HG03432 (cell line): Measurements from ENCODE around the gene SLC25A30.
"Not testable (repeated sequence)": the region's sequence is repeated elsewhere in the genome, so short reads cannot be mapped to it uniquely, and the experiment has no call there.

Experiments used
- ATAC-seq: cut with Tn5 transposase; IDR thresholded peaks from one replicate; pipeline ENCODE4 v1.9.1; 2021; ENCODE audit warnings: mild to moderate bottlenecking, moderate library complexity; ENCODE audit not compliant: unreplicated experiment

SLC25A30 gene

GRCh38 chr13:45370922-45371406, 47.2 kb downstream of the SLC25A30 start:
- ATAC-seq = no peak

GRCh38 chr13:45369116-45369515, 49.1 kb downstream of the SLC25A30 start:
- ATAC-seq = no peak

GRCh38 chr13:45368571-45368970, 49.6 kb downstream of the SLC25A30 start:
- no peak for ATAC-seq

- ATAC-seq = no peak
Measured at GRCh38 chr13:45368005-45368404, 50.2 kb downstream of the SLC25A30 start.

- ATAC-seq = peak; percentile 97
Measured at GRCh38 chr13:45367358-45367757, 50.8 kb downstream of the SLC25A30 start.

- ATAC-seq = no peak
Measured at GRCh38 chr13:45365558-45365885, 52.7 kb downstream of the SLC25A30 start.

GRCh38 chr13:45364876-45365557, 53.2 kb downstream of the SLC25A30 start:
- no peak for ATAC-seq

- no peak for ATAC-seq
Measured at GRCh38 chr13:45362939-45363338, 55.2 kb downstream of the SLC25A30 start.

GRCh38 chr13:45361596-45362206, 56.5 kb downstream of the SLC25A30 start:
- ATAC-seq = no peak

GRCh38 chr13:45356966-45357672, 61.1 kb downstream of the SLC25A30 start:
- ATAC-seq = no peak

- no peak for ATAC-seq
Measured at GRCh38 chr13:45353895-45354294, 64.3 kb downstream of the SLC25A30 start.

GRCh38 chr13:45352031-45352430, 66.1 kb downstream of the SLC25A30 start:
- no peak for ATAC-seq

- no peak for ATAC-seq
Measured at GRCh38 chr13:45350152-45350551, 68.0 kb downstream of the SLC25A30 start.

GRCh38 chr13:45349438-45349837, 68.7 kb downstream of the SLC25A30 start:
- ATAC-seq = no peak

GRCh38 chr13:45344064-45344463, 74.1 kb downstream of the SLC25A30 start:
- not testable (repeated sequence) for ATAC-seq
